AG20443 (cell line): ENCODE results near the gene MBD3.
"Not testable (repeated sequence)": the region's sequence is repeated elsewhere in the genome, so short reads cannot be mapped to it uniquely, and the experiment has no call there.

Experiments used
- DNase-seq: peaks from one replicate; pipeline ENCODE4 v3.0.0; 2012; ENCODE audit warnings: low spot score, mixed read lengths

MBD3 gene, protein sequence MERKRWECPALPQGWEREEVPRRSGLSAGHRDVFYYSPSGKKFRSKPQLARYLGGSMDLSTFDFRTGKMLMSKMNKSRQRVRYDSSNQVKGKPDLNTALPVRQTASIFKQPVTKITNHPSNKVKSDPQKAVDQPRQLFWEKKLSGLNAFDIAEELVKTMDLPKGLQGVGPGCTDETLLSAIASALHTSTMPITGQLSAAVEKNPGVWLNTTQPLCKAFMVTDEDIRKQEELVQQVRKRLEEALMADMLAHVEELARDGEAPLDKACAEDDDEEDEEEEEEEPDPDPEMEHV

DNA sequence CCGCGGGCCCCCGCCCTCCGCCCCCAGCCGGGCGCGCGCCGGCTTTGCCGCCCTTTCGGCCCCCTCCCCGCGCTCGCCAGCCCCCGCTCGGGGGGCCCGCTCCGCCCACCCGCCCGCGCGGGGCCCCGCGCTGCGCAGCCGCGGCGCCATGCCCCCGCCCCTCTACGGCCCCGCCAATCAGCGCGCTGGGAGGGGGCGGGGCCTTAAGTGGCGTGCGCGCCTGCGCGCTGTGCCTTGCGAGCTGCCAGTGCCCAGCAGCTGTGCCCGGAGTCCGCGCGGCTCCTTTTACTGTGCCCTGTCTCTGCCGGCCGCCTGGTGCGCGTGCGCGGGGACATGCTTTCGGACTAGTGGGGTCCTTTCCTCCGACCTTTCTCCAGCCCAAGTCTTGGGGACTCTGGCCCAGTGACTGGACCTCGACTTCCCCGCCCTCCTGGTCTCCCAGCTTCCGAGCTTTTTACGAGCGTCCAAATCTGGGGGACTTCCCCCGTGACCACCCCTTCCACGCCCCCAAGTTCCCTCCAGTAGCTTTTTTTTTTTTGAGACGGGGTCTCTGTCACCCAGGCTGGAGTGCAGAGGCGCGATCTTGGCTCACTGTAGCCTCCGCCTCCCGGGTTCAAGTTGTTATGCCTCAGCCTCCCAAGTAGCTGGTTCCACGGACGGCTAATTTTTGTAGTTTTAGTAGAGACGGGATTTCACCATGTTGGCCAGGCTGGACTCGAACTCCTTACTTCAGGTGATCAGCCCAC, at the start of gene MBD3:
TSS of gene MBD3 (minus strand) at position 111 of the 746 bp plus-strand sequence. CDS start 234 bp downstream, outside the sequence.
- peak; percentile 99 for DNase-seq

DNA sequence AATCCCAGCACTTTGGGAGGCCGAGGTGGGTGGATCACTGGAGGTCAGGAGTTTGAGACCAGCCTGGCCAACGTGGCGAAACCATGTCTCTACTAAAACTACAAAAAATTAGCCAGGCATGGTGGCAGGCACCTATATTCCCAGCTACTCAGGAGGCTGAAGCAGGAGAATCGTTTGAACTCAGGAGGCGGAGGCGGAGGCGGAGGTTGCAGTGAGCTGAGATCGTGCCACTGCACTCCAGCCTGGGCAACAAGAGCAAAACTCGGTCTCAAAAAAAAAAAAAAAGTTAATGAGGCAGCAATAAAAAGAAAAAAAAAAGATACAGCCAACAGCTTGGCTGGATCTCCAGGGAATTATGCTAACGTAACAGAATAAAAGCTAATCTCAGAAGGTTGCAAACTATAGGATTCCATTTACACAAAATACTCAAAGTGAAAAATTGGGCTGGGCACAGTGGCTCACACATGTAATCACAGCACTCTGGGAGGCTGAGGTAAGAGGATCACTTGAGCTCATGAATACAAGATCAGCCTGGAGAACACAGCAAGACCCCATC, 48.3 kb upstream of the MBD3 start:
- DNase-seq = not testable (repeated sequence)

DNA sequence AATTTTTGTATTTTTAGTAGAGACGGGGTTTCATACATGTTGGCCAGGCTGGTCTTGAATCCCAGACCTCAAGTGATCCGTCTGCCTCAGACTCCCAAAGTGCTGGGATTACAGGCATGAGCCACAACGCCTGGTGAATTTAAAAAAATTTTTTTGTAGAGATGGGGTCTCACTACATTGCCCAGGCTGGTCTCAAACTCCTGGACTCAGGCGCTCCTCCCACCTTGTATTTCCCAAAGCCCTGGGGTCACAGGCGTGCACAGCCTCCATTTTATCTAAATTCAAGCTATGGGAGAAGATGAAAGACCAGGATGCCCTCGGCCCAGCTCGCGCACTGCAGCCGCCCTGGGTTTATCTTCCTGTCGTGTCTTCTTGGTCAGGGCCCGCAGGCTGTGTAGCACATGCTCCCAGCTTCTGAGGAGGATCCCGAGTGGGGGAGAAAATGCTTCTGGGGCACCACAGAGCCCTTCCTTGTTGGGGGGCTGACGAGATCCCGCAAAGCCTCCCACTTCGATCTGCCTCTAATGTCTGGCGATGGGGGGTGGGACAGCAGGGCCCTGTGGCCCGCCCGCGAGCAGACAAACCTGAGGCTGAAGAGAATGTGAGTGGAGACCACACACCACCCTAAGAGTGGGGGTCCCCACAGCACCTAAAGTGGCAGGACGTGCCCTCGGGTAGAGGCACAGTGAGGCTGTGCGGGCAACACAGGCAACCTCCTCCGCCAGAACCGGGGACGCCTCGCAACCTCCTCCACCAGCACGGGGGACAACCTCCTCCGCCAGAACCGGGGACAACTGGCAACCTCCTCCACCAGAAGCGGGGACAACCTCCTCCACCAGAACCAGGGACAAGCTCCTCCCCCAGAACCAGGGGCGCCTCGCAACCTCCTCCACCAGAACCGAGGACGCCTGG, 43.9 kb upstream of the MBD3 start:
- no peak for DNase-seq

DNA sequence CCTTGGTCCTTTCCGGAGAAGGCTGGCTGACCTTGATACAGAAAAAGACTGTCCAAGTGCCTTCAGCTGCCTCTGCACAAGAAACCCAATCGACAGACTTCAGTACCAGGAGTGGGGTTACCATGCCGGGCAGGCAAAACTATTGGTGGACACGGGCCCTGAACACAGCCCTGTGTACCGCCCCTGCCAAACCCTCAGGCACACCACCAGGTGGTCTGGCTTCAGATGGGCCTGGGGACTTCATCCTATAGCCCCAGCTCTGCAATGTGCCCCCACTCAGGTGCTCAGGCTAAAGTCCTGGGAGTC, 42.2 kb upstream of the MBD3 start:
- no peak for DNase-seq

DNA sequence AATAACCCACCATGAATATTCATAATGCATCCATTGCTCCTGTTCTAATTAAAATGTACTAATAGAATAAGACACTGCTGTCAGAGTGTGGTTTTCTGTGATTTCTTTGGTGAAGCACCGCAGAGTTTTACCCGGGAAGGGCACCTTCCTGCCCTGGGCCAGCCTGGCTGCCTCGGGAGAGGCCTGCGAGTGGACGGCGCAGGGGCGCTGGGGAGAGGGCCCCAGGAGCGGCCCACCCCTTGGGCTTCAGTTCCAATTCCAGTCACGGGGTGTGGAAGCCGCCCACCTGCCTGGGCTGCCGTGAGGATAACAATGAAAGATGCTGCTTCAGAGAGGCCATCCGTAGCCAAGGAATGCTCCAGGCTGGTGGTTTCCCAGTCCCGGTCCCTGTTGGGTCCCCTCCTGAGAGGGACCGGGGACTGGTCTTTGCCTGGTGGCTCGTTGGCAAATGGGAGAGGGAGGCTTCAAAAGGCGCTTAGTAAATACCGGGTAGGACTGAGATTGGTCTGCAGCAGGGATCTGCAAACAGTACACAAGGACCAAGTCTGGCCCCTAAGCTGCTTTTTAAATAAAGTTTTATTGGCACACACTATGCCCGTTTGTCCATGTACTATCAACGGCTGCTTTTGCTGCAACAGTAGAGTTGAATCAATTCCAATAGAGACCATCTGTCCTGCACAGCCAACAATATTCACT, 41.7 kb upstream of the MBD3 start:
- no peak for DNase-seq

DNA sequence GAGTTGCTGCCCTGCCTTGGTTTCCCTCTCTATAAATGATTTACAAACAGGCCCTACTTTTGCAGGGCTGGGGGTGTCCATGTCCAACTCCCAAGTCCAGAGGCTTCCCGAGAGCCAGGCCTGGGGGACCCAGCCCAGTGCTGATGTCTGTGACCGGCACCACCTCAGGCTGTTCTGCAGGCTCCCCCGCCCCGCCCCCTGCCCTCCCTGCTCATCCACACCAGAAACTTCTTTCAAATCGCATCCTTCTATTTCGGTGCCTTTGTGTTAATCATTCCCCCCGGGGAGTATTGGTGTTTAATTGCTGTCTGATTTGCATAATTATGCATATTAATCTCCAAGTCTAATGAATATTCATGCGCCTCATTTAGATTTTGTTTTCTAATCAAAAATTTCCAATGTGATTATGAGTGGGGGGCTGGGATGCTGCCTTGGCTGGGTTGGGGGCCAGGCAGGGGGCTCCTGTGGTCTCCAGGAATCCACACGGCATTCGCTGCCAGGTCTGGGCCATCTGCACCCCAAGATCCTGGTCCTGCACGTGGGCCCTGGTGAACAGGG, 40.7 kb upstream of the MBD3 start:
- DNase-seq = no peak

DNA sequence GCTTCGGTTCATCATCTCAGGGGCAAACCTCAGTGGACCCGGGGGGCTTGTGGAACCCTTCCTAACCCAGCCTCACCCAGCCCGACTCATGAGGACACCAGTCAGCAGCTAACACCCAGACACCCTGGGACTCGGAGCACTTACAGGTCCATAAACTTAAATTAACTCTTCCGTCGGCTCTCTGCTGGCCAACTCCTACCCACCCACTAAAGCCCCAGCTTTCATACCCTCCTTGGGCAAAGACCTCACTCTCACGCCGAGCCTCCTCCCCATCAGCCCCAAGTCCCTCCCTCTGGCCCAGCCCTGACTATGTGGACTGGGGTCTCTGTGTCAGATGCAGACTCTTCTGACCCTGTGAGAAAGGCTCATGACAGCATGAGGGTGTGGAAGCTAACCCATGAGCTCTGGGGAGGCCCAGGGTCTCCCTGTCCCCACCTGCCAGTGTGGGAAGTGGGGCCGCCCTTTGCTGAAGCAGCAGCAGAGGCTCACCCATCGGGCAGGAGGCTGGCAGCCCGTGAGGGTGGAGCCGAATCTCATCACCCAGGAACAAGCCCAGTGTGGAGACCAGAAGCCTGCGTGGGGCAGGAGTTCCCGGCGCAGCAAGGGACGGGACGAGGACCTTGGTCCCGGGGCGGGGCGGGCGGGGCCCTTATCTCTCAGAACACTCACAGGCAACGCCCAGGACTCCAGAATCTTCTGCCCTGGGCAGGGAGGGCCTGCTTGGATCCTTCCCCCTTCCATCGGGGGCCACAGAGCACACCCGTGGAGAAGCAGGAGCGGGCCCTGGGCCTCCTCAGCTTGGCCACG, 40.0 kb upstream of the MBD3 start:
- no peak for DNase-seq

DNA sequence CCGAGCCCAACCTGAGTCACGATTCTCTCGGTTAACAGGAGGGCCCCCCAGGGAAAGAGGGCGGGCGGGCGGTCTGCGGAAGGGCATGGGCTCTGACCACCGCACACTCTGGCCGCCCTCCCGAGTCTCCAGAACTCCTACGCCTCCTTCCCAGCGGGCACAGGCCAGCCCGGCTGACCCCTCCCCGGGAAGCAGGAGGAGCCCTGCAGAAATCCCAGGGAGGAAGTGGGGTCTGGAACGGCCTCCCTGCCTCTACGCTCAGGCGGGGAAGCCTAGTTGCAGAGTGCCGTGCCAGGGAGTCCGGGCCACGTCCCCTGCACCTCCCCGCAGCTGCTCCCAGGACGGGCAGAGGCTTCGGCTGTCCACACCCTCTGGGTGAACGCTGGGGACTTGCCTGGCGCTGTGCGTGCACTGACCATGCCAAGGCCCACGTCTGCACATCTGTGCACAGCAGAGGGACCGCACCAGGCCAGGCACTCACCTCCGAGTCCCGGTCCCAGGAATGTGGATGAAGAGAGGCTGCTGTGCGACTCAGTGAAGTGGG, 39.0 kb upstream of the MBD3 start:
- no peak for DNase-seq

DNA sequence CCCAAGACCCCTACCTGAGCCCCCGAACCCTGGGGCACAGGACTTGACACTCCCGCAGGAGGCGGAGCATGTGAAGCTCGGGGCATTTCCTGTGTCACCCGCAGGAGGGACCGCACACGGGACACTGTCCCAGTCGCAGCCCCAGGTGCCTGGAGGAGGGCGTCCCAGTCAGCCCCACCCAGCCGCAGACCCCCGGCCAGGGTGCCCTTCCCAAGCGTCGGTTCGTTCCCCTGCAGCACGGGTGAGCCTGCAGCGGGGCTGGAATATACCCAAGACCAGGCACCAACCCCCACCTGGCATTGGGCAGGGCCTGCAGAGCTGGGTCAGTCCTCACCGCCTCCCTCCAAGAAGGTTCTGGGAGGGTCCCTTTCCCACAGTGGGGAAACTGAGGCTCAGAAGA, 38.1 kb upstream of the MBD3 start:
- DNase-seq = no peak

DNA sequence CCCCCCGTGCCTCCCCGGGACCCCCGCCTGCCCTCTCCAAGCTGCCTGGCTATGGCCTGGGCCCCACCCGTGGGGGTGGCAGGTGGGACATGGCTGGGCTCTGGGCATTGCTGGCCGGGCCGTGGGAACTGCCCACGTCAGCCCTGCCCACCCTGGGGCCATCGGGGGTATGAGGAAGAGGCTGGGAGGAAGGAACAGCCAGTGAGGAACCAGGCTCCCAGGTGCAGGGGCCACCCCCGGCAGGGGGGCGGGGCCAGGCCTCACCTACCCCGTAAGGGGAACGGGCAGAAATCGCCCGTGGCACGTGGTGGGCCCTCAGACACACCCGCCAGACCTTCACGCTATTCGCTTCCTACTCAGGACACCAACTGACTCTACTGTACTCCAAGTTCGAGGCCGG, 37.3 kb upstream of the MBD3 start:
- no peak for DNase-seq

DNA sequence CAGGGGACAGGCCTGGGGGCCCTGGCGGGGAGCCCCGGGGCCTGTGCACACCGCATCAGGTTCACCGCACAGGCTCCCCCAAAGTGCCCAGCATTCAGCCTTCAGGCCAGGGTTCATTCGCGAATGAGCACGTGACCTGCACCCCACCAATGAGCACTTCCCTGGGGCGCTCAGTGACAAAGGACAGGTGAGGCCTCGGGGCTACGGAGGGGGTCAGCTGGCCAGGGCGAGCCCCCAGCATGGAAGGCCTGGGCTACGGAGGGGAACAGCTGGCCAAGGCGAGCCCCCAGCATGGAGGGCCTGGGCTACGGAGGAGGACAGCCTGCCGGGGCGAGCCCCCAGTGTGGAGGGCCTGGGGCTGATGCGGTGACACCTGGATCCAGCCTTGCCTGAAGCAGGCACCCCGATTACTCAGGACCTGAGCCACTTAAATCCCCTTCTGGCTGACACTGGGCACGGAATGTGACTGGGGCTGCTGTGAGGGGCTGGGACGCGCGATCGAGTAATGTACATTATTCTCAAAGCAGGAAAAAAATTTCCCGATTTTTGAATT, 36.7 kb upstream of the MBD3 start:
- DNase-seq = no peak

DNA sequence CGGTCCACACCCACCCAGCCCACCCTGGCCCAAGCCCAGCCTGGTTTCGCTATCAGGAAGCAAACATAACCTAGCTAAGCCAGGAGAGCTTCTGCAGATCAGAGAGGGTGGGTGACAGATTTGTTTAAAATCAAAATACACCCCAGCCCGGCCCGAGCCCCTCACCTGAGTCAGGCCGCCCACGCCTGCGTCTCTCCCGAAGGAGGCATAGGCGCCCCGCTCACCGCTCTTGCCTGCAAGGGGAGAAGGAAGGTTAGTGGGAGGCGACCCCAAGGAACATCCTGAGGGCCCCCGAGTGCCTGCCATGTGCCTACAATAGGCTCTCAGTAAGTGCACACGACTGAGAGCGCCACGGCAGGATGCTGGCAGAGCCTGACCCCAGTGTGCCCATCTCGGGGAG, 34.5 kb upstream of the MBD3 start:
- DNase-seq = no peak

DNA sequence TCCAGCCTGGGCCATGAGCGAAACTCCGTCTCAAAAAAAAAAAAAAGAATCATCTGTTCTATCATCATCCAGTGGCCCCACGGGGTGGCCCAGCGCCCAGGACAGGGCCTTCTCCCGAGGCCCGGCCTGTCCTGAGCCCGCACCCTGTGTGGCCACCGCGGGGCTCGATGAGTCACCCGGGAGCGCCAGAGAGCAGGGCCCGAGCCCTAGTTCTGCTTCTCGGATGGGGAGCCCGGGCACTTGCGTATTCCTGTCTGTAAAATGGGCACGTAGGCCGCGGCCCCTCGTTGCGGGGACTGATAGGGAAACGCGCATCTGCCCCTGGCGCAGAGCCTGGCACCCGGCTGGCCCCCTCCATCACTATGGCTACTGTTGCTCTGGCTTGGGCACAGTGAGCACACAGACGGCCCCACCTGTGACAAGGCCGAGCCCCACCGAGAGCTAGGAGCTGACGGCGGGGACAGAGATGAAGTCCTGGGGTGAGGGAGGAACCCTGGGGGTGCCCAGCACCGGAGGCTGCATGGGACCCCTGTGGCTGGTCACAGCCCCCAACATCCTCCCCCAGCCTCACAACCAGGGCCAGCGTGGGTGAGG, 33.8 kb upstream of the MBD3 start:
- DNase-seq = no peak

DNA sequence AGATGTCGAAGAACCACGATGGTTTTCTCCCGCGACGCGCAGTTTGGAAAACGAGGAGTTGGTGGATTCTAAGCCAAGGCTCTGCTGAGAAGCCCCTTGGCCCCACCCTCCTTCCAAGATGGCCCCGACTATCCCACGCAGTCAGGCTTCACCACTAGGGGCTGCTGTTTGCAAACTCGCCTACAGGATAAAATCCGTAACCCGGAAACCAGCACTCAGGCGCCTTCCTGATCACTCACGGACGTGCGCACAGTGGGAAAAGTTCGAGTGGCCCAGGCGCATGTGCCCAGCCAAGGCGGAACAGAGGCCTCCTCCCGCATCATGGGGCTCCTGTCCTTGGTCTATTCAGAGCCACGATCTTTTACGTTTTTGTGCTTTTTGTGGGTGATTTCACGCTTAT, 31.8 kb upstream of the MBD3 start:
- peak; percentile 65 for DNase-seq

DNA sequence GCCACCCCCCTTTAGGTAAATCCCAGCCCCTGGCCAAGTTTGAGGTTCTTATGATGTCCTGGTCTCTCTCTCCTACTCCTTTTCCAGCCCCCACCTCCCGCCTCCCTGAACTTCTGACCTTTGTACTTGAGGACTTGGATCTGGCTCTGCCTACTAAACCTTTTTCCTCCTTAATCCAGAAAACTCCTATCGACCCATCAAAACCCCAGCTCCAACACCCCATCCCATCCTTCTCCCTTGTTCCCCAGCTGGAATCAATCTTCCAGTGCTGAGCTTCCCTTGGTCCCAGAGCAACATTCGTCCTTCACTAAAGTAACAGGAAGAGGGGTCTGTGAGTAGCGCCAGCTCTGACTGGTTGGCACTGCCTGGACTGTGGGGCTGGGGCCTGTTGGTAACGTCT, 29.9 kb upstream of the MBD3 start:
- no peak for DNase-seq

DNA sequence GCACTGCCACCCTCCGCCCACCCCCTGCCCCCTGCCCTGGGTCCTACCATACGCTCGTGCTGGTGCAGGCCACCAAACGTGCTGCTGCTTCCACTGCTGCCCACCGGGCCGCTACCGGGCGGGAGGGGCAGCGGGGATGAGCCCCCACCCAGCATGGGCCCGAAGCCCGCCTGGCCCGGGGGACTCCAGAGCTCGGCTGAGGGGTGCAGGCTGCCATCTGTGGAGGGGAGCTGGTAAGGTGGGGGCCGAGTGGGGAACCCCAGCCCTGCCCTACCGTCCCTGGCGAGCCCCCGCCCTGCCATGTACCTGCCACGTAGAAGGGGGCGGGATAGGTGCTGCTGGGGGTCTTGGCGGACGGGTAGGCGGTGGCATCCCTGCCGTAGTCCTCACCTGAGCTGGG, 29.3 kb upstream of the MBD3 start:
- no peak for DNase-seq

DNA sequence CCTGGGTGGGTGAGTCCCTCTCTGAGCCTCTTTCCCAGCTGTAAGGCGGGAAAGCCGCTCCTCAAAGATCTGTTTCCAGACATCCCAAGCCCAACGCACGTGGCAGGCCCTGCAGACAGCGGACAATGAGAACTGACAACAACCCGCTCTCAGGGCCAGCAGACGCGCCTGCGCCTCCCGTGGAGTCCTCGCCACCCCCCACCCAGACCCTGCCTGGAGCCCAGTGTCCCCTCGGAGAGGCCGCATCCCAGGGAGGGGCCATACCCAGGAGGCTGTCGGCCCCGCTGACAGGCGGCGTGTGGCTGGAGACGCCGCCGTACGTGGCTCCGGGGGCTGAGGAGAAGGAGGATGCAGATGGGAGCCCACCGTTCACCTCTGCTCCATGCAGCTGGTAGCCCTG, 28.9 kb upstream of the MBD3 start:
- no peak for DNase-seq

DNA sequence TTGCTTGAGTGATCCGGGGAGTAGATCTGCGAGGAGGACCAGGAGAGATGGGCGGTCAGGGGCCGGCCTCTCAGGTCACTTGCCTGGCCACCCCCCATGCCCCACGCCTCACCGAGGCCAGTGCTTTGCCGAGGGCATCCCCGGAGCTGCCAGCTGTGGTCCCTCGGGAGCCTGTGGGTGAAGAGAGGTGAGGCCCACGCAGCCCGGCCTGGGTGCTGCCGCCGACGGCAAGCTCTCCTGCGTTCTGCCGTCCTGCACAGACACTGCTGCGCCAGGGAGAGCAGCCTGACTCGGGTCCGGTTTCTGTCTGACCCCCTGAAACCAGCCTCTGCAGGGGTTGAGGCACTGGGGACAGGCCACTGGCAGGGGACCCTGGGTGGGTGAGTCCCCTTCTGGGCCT, 28.4 kb upstream of the MBD3 start:
- DNase-seq = no peak

DNA sequence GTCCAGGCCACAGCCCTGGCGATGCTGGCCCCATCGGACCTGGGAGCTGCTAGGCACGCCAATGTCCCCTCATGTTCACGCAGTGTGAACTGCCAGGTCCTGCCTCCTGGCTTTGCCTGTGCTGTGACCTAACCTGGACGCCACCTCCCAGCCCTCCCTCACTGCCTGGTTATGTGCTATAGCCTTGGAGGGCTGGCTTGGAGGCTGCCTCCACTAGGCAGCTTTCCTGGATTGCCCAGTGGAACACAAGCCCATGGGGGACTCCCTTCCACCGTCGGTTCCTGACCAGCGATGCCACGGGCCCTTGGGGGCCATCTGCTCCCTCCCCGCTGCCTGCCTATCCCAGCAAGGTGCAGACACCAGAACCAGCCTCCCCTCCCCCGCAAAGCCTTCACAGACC, 27.8 kb upstream of the MBD3 start:
- peak; percentile 7 for DNase-seq

DNA sequence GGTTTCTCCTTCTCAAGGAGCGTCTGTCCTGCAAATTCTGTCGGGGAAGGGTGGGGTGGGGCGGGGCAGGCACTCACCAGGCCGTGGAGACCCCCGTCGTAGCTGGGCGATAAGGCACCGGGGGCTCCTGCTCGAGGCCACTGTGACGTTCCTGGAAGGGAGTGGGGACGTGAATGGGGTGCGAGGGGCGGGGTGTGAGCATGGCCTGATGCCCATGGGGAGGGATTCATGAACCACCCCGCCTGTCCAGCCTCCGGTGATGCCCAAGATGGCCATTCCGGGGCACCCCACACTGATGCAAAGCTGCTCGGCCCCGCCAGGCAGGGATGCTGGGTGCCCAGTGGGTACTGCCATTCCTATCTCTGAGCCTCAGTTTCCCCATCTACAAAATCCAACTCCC, 27.0 kb upstream of the MBD3 start:
- peak; percentile 8 for DNase-seq
